HG03575 (cell line): ENCODE results near the gene RABGAP1L.
"Not testable (repeated sequence)": the region's sequence is repeated elsewhere in the genome, so short reads cannot be mapped to it uniquely, and the experiment has no call there.

ENCODE experiments used
- ATAC-seq: cut with Tn5 transposase; IDR thresholded peaks from one replicate; pipeline ENCODE4 v1.9.1; 2021; ENCODE audit not compliant: unreplicated experiment, insufficient number of reproducible peaks, low FRiP score; ENCODE audit errors: extremely low read depth

Gene RABGAP1L

GRCh38 chr1:174401075-174401474 is 241.8 kb downstream of the RABGAP1L start:
- no peak for ATAC-seq

- ATAC-seq = no peak
Measured at GRCh38 chr1:174405219-174405618, 245.9 kb downstream of the RABGAP1L start.

GRCh38 chr1:174406421-174406820 is 247.1 kb downstream of the RABGAP1L start:
- no peak for ATAC-seq

- ATAC-seq = no peak
Measured at GRCh38 chr1:174407665-174408064, 248.3 kb downstream of the RABGAP1L start.

- ATAC-seq = no peak
Measured at GRCh38 chr1:174408146-174408545, 248.8 kb downstream of the RABGAP1L start.

GRCh38 chr1:174409801-174410200 is 250.5 kb downstream of the RABGAP1L start:
- ATAC-seq = not testable (repeated sequence)

GRCh38 chr1:174413632-174414031 is 254.3 kb downstream of the RABGAP1L start:
- no peak for ATAC-seq

GRCh38 chr1:174414203-174414602 is 254.9 kb downstream of the RABGAP1L start:
- ATAC-seq = no peak

- ATAC-seq = no peak
Measured at GRCh38 chr1:174415506-174415905, 256.2 kb downstream of the RABGAP1L start.

GRCh38 chr1:174417921-174418320 is 258.6 kb downstream of the RABGAP1L start:
- no peak for ATAC-seq

- no peak for ATAC-seq
Measured at GRCh38 chr1:174425121-174425520, 265.8 kb downstream of the RABGAP1L start.

- no peak for ATAC-seq
Measured at GRCh38 chr1:174426153-174426552, 266.8 kb downstream of the RABGAP1L start.

- ATAC-seq = no peak
Measured at GRCh38 chr1:174428033-174428432, 268.7 kb downstream of the RABGAP1L start.

- no peak for ATAC-seq
Measured at GRCh38 chr1:174428739-174429138, 269.4 kb downstream of the RABGAP1L start.

GRCh38 chr1:174433451-174433850 is 274.1 kb downstream of the RABGAP1L start:
- ATAC-seq = no peak

- no peak for ATAC-seq
Measured at GRCh38 chr1:174445351-174445750, 286.0 kb downstream of the RABGAP1L start.

GRCh38 chr1:174445817-174446216 is 286.5 kb downstream of the RABGAP1L start:
- ATAC-seq = no peak

- no peak for ATAC-seq
Measured at GRCh38 chr1:174447866-174448530, 288.7 kb downstream of the RABGAP1L start, which contains the start of gene GPR52. Gene GPR52 (plus strand): TSS chr1:174447964. CDS start chr1:174448112, 148 bp downstream.

- no peak for ATAC-seq
Measured at GRCh38 chr1:174448531-174448883, 289.2 kb downstream of the RABGAP1L start.

- ATAC-seq = no peak
Measured at GRCh38 chr1:174448974-174449373, 289.7 kb downstream of the RABGAP1L start.

- no peak for ATAC-seq
Measured at GRCh38 chr1:174451408-174451807, 292.1 kb downstream of the RABGAP1L start.
